Caco-2 (cell line): ENCODE results near the gene TSEN2. TPM values are rescaled to one million over a fixed set of nuclear protein-coding genes. Genes with fewer than 3 reads are reported as not detected.

Source experiments
- BruUV-seq: library from RNA; stranded (reverse); fragments of 400-500 nt; replicated peaks from 2 replicates; lab custom pipeline; 2021; lab: Mats Ljungman, UMichigan
- CTCF ChIA-PET: fragments of 300-600 bp; sonication (Branson Sonifier 250); formaldehyde crosslinking; loops from one replicate; lab custom pipeline; 2022; ENCODE audit warnings: antibody characterized with exemption; lab: Charles Lee
- POLR2A ChIA-PET: fragments of 300-600 bp; sonication (Branson Sonifier 250); formaldehyde crosslinking; loops from one replicate; lab custom pipeline; 2022; ENCODE audit warnings: antibody characterized with exemption; lab: Charles Lee
- DNase-seq, 2 experiments: peaks; one replicate each; pipeline versions ENCODE4 v3.0.0 to v3.0.0-alpha.2; 2020 to 2022
- H3K27me3 ChIP-seq: replicated peaks from 2 replicates; pipeline ENCODE4 v1.6.0; 2011; ENCODE audit warnings: low read length; ENCODE audit not compliant: control insufficient read depth, insufficient read depth
- H3K36me3 ChIP-seq: 2 replicates; pipeline ENCODE4 v1.5.1; 2011; ENCODE audit warnings: low read length; ENCODE audit not compliant: control insufficient read depth, insufficient read depth
- H3K4me1 ChIP-seq: fragments of 250-450 bp; sonication (Bioruptor Pico); 2 replicates; pipeline ENCODE4 v1.5.1; 2020; ENCODE audit warnings: mild to moderate bottlenecking
- H3K4me3 ChIP-seq: 2 replicates; pipeline ENCODE4 v1.5.1; 2011; ENCODE audit warnings: low read depth, mild to moderate bottlenecking, control low read depth, low read length
- H3K9me3 ChIP-seq: fragments of 250-450 bp; sonication (Bioruptor Pico); 2 replicates; pipeline ENCODE4 v1.5.1; 2020; ENCODE audit warnings: mild to moderate bottlenecking, moderate library complexity
- H3K27ac Mint-ChIP-seq: one replicate; pipeline ENCODE4 v1.8.0; 2022; ENCODE audit warnings: mixed read lengths; ENCODE audit not compliant: unreplicated experiment
- H3K27me3 Mint-ChIP-seq: one replicate; pipeline ENCODE4 v1.8.0; 2022; ENCODE audit warnings: mixed read lengths; ENCODE audit not compliant: insufficient read depth, unreplicated experiment
- H3K36me3 Mint-ChIP-seq: one replicate; pipeline ENCODE4 v1.8.0; 2022; ENCODE audit warnings: mild to moderate bottlenecking, mixed read lengths; ENCODE audit not compliant: insufficient read depth, unreplicated experiment
- H3K4me1 Mint-ChIP-seq: one replicate; pipeline ENCODE4 v1.8.0; 2022; ENCODE audit warnings: low read depth, mixed read lengths; ENCODE audit not compliant: unreplicated experiment
- H3K4me3 Mint-ChIP-seq: one replicate; pipeline ENCODE4 v1.8.0; 2022; ENCODE audit warnings: mild to moderate bottlenecking, moderate library complexity, mixed read lengths; ENCODE audit not compliant: unreplicated experiment
- H3K9me3 Mint-ChIP-seq: one replicate; pipeline ENCODE4 v1.8.0; 2022; ENCODE audit warnings: mixed read lengths; ENCODE audit not compliant: unreplicated experiment
- CTCF ChIP-seq, 2 experiments: fragments of 200-600 bp in 1 of 2; IDR thresholded peaks; 1 replicate in 1 of 2; 2 replicates in 1 of 2; pipeline versions ENCODE4 v1.5.1 to v1.8.0; 2011 to 2022; ENCODE audit warnings: antibody characterized with exemption in 1 of 2, control low read depth in 1 of 2, inconsistent platforms in 1 of 2, low read depth in 1 of 2, low read length in 1 of 2, mild to moderate bottlenecking in 1 of 2, moderate library complexity in 1 of 2; ENCODE audit not compliant: insufficient read depth in 1 of 2, severe bottlenecking in 1 of 2, unreplicated experiment in 1 of 2
- intact Hi-C: fragments of 100-400 bp; cut with micrococcal nuclease; formaldehyde crosslinking; loops from one replicate; pipeline ENCODE4 v1.10.0; 2022; ENCODE audit not compliant: unreplicated experiment
- total RNA-seq: library from RNA; stranded (reverse); gene quantifications from 2 replicates; pipeline ENCODE4 v1.2.3, GENCODE V29; 2022

TSEN2 gene
- total RNA-seq, 1 experiment from 2014 or later = 19.6 TPM

DNA sequence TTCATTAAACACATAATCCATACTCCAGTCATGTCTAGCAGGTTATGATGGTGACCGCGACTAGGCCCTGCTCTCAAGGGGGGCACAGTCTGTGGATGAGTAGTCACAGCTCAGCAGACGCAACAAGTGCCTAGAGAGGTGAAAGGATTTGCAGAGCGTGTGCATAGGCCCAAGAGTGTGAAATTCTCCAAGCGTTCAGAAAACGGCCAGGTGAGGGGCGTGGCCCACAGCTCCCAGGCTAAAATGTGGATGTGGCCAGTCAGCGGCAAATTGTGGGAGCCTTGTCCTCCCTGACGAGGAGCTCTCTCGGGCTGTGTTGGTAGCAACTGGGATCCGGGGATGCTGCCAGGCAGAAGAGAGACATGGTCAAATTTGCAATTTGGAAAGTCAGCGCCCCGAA is 46.4 kb upstream of the TSEN2 start:
- 0 out of 2 replicates have a peak, but pooled peaks cover under 1% of the 10 kb centered on the region for H3K4me1 ChIP-seq
- H3K4me3 Mint-ChIP-seq = no peak overlapping the region

GRCh38 chr3:12438318-12438717 is 46.0 kb upstream of the TSEN2 start:
- no peaks in the 10 kb centered on the region for H3K9me3 Mint-ChIP-seq
- no peak for TF ChIP-seq CTCF (IDR thresholded peaks at IDR 0.05; ENCODE audit: insufficient read depth in 1 of 2, low read depth in 1 of 2, low read length in 1 of 2, severe bottlenecking in 1 of 2, unreplicated experiment in 1 of 2)
- BruUV-seq = no TSS peak
- peaks cover under 1% of the 10 kb centered on the region for H3K36me3 Mint-ChIP-seq
- no peaks in the 10 kb centered on the region for H3K27me3 Mint-ChIP-seq
- DNase-seq = no peak
- no peak overlapping the region for H3K27ac Mint-ChIP-seq
- POLR2A ChIA-PET = no interaction called here
- Histone ChIP-seq H3K36me3 (no peaks in the 10 kb centered on the region), H3K9me3 (no peaks in the 10 kb centered on the region), H3K27me3 (no peaks in the 10 kb centered on the region), H3K4me1 (peaks cover 5% of the 10 kb centered on the region), H3K4me3 (no peak overlapping the region)
- CTCF ChIA-PET = no interaction called here
- H3K4me3 Mint-ChIP-seq = no peak overlapping the region
- intact Hi-C loops = no loop called here
- H3K4me1 Mint-ChIP-seq = peaks cover 6% of the 10 kb centered on the region

More for the DNA sequence above, 46.4 kb upstream of the TSEN2 start:
- intact Hi-C loops = no loop called here
- H3K36me3 ChIP-seq = no peaks in the 10 kb centered on the region
- POLR2A ChIA-PET = no interaction called here
- H3K9me3 ChIP-seq = no peaks in the 10 kb centered on the region
- H3K27me3 ChIP-seq = no peaks in the 10 kb centered on the region
- CTCF ChIA-PET = no interaction called here
- no peak for DNase-seq
- no peaks in the 10 kb centered on the region for H3K9me3 Mint-ChIP-seq
- TF ChIP-seq CTCF (IDR thresholded peaks at IDR 0.05; ENCODE audit: insufficient read depth in 1 of 2, low read depth in 1 of 2, low read length in 1 of 2, severe bottlenecking in 1 of 2, unreplicated experiment in 1 of 2) = no peak
- BruUV-seq = no TSS peak
- no peaks in the 10 kb centered on the region for H3K27me3 Mint-ChIP-seq
- no peak overlapping the region for H3K4me3 ChIP-seq
- no peak overlapping the region for H3K27ac Mint-ChIP-seq
- no peaks in the 10 kb centered on the region for H3K36me3 Mint-ChIP-seq
- H3K4me1 Mint-ChIP-seq = peaks cover 2% of the 10 kb centered on the region

GRCh38 chr3:12439161-12439940 is 44.9 kb upstream of the TSEN2 start:
- peaks cover 5% of the 10 kb centered on the region for H3K36me3 Mint-ChIP-seq
- H3K4me1 Mint-ChIP-seq = peaks cover 13% of the 10 kb centered on the region
- TF ChIP-seq CTCF (IDR thresholded peaks at IDR 0.05; ENCODE audit: insufficient read depth in 1 of 2, low read depth in 1 of 2, low read length in 1 of 2, severe bottlenecking in 1 of 2, unreplicated experiment in 1 of 2) = no peak
- H3K27ac Mint-ChIP-seq = no peak overlapping the region
- Histone ChIP-seq H3K9me3 (no peaks in the 10 kb centered on the region), H3K4me3 (no peak overlapping the region), H3K36me3 (no peaks in the 10 kb centered on the region), H3K27me3 (no peaks in the 10 kb centered on the region), H3K4me1 (peaks cover 16% of the 10 kb centered on the region)
- BruUV-seq = no TSS peak
- no peak overlapping the region for H3K4me3 Mint-ChIP-seq
- intact Hi-C loops = no loop called here
- H3K9me3 Mint-ChIP-seq = no peaks in the 10 kb centered on the region
- no peaks in the 10 kb centered on the region for H3K27me3 Mint-ChIP-seq
- no peak for DNase-seq
- ChIA-PET CTCF (no interaction called here), POLR2A (no interaction called here)
